Measurements from ENCODE around the gene ZDHHC14. TPM values are rescaled to one million over a fixed set of nuclear protein-coding genes. Genes with fewer than 3 reads are reported as not detected.

ZDHHC14 gene
- total and polyA plus RNA-seq, 2 of the 8 experiments (the other 6 are each of a cell fraction or from before 2014, with no cell fraction given), result 2.9 to 5.3 TPM

DNA sequence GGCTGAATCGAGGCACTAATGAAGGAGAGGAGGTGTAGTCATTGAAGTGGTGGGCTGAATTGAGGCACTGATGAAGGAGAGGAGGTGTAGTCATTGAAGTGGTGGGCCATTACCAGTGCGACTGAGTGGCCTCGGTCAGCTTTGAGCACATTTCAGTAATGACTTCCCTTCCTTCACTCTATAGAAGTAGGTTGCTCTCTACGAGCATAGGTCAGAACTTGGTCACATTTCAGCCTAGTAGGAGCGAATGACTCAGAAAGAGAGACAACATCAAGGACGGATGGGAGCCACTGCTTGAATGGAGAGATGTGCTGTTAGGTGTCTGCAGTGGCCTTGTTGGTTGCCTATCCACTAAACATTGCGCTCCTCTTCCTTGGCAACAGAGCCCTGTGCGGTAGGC lies 39.5 kb downstream of the ZDHHC14 start:
- H3K9me3 ChIP-seq (ENCODE audit: insufficient read depth in 2 of 2, low read depth in 1 of 2, low read length in 1 of 2), result 0 out of 4 replicates have a peak, but pooled peaks cover 0 to 3% of the 10 kb centered on the region in 2 experiments
- no peak for FAIRE-seq
- no peaks in the 10 kb centered on the region for H3K27me3 ChIP-seq (replicated peaks in 1 of 4; ENCODE audit: control insufficient read depth in 3 of 4, extremely low read depth in 1 of 4, insufficient read depth in 3 of 4, low read length in 3 of 4)
- no peak overlapping the region for H4K5ac ChIP-seq (ENCODE audit: insufficient read length, low read depth, low read length)
- H3K79me2 ChIP-seq (ENCODE audit: control insufficient read depth in 1 of 2, insufficient read depth in 2 of 2, low read length in 2 of 2), result no peaks in the 10 kb centered on the region
- no peak overlapping the region for H2BK20ac ChIP-seq (ENCODE audit: low read length)
- H3K36me3 ChIP-seq (ENCODE audit: control insufficient read depth in 2 of 4, insufficient read depth in 4 of 4, low read length in 3 of 4), result no peaks in the 10 kb centered on the region
- ChIA-PET CTCF (ENCODE audit: partially characterized antibody) (interaction anchor here (0.7 to 0.8 kb wide), 2 partner anchors 176 to 246 kb away, joined by 3 read pairs; no protein-coding TSS in a partner anchor), POLR2A (ENCODE audit: partially characterized antibody) (no interaction called here)
- WGBS, 2 experiments (ENCODE audit: extremely low coverage in 1 of 2, insufficient coverage in 1 of 2, insufficient read length in 1 of 2, insufficient replicate concordance in 2 of 2, low coverage in 1 of 2, low lambda C conversion rate in 2 of 2, missing lambda C conversion rate in 1 of 2), result 85% methylated on average over 8 of the region's 8 CpGs; no CpG with 5 or more reads in 1 of the 2 experiments
- no peak overlapping the region for H3K9ac ChIP-seq (replicated peaks in 1 of 4; ENCODE audit: extremely low read depth in 1 of 4, low read depth in 3 of 4, low read length in 3 of 4)
- no peaks in the 10 kb centered on the region for H3K23me2 ChIP-seq (ENCODE audit: low read depth, low read length)
- H4K20me1 ChIP-seq (replicated peaks in 1 of 2; ENCODE audit: control insufficient read depth in 1 of 2, insufficient read depth in 2 of 2, low read length in 2 of 2), result no peaks in the 10 kb centered on the region
- H2BK120ac ChIP-seq (replicated peaks; ENCODE audit: low read depth, low read length), result no peak overlapping the region
- H3K14ac ChIP-seq (ENCODE audit: insufficient read length), result no peak overlapping the region
- no peak overlapping the region for H2BK12ac ChIP-seq (ENCODE audit: low read depth, low read length)
- H2BK15ac ChIP-seq (ENCODE audit: low read length), result no peak overlapping the region
- H2BK5ac ChIP-seq (ENCODE audit: low read depth, low read length), result no peak overlapping the region
- TF ChIP-seq CBX5 (IDR thresholded peaks at IDR 0.05; ENCODE audit: low read depth, low read length) (no peak), KDM5A (IDR thresholded peaks at IDR 0.05; ENCODE audit: low read length) (no peak), BCL11A (IDR thresholded peaks at IDR 0.05; ENCODE audit: low read depth in 2 of 2, low read length in 2 of 2) (no peak), YY1 (IDR thresholded peaks at IDR 0.05; ENCODE audit: low read depth, low read length) (no peak), KDM4A (IDR thresholded peaks at IDR 0.05; ENCODE audit: low read depth, low read length, severe bottlenecking) (no peak), RFX5 (IDR thresholded peaks at IDR 0.05; ENCODE audit: borderline replicate concordance, low read depth, low read length) (no peak), CHD2 (IDR thresholded peaks at IDR 0.05; ENCODE audit: low read length) (no peak), TAF7 (optimal IDR thresholded peaks at IDR 0.05; ENCODE audit: borderline replicate concordance, low read depth, low read length) (no peak), ASH2L (IDR thresholded peaks at IDR 0.05; ENCODE audit: low read length) (no peak), TAF1 (IDR thresholded peaks at IDR 0.05; ENCODE audit: low read depth, low read length) (no peak), SP1 (IDR thresholded peaks at IDR 0.05; ENCODE audit: low read depth, low read length) (no peak)
- no peak overlapping the region for H4K91ac ChIP-seq (replicated peaks; ENCODE audit: insufficient read length, low read length)
- no peak overlapping the region for H3K23ac ChIP-seq (ENCODE audit: insufficient read length)
- H3K4me3 ChIP-seq (ENCODE audit: extremely low read depth in 1 of 4, insufficient read depth in 2 of 4, low read depth in 3 of 4, low read length in 4 of 4), result no peak overlapping the region
- peaks cover 0 to 5% (median 1%) of the 10 kb centered on the region in 4 experiments; a peak in 3 of 7 replicates for H3K4me1 ChIP-seq (replicated peaks in 1 of 4; ENCODE audit: control insufficient read depth in 3 of 4, insufficient read depth in 4 of 4, low read length in 3 of 4)
- DNase-seq (ENCODE audit: low read depth in 1 of 2, low spot score in 2 of 2), result no peak
- H3K79me1 ChIP-seq (ENCODE audit: low read depth, low read length), result no peaks in the 10 kb centered on the region; the same call in 1 of the 2 replicates
- no peak overlapping the region for H3K4ac ChIP-seq (replicated peaks; ENCODE audit: insufficient read length, low read depth, low read length)
- no peak overlapping the region for H3K56ac ChIP-seq (replicated peaks; ENCODE audit: insufficient read length, low read depth, low read length)
- H3K18ac ChIP-seq (ENCODE audit: extremely low read depth, low read length), result no peak overlapping the region
- H2AFZ ChIP-seq (ENCODE audit: low read length), result no peak overlapping the region
- no peak overlapping the region for H3K27ac ChIP-seq (ENCODE audit: low read depth, low read length)
- no peak overlapping the region for H2AK5ac ChIP-seq (ENCODE audit: low read depth, low read length)
- H4K8ac ChIP-seq (ENCODE audit: extremely low read depth, insufficient read depth, low read length), result no peak overlapping the region
- H3K4me2 ChIP-seq (ENCODE audit: insufficient read depth in 1 of 2, low read depth in 2 of 2, low read length in 2 of 2), result no peak overlapping the region
